Stomach (tissue), 4 donors: ENCODE results near the gene PLXNA2.

Source experiments
- CTCF ChIP-seq, 7 experiments: fragments of 450-650 bp in 4 of 7; fragments of 200-600 bp in 3 of 7; sonication (generic) in 3 of 7; IDR thresholded peaks; one replicate each; pipeline ENCODE4 v1.5.1; 2016 to 2019; ENCODE audit warnings: antibody characterized with exemption in 7 of 7, control low read depth in 2 of 7, mild to moderate bottlenecking in 1 of 7
- EP300 ChIP-seq: sonication (generic); formaldehyde crosslinking; IDR thresholded peaks from one replicate; pipeline ENCODE4 v1.6.1; 2017; ENCODE audit warnings: antibody characterized with exemption
- POLR2A ChIP-seq, 4 donors: fragments of 450-650 bp; IDR thresholded peaks; one replicate each; pipeline ENCODE4 v1.6.1; 2016; ENCODE audit warnings: antibody characterized with exemption in 4 of 4, control low read depth in 2 of 4, mild to moderate bottlenecking in 1 of 4, moderate library complexity in 1 of 4

- no peak for TF ChIP-seq CTCF (IDR thresholded peaks at IDR 0.05)
- TF ChIP-seq EP300, result no peak
- no peak for TF ChIP-seq POLR2A (IDR thresholded peaks at IDR 0.05)
Measured at GRCh38 chr1:208106218-208106617, 138.0 kb downstream of the PLXNA2 start.
